ENCODE data around the gene DTYMK.

Gene DTYMK

GRCh38 chr2:241649927-241650326 lies 36.7 kb downstream of the DTYMK start:
- no peak for DNase-seq (ENCODE audit: low read depth in 2 of 2, low spot score in 1 of 2)

GRCh38 chr2:241649404-241649803 lies 37.2 kb downstream of the DTYMK start:
- DNase-seq (ENCODE audit: low read depth in 2 of 2, low spot score in 1 of 2): no peak

- no peak for DNase-seq (ENCODE audit: low read depth in 2 of 2, low spot score in 1 of 2)
These were observed 38.2 kb downstream of the DTYMK start for GRCh38 chr2:241648453-241648852.

- no peak for DNase-seq (ENCODE audit: low read depth in 2 of 2, low spot score in 1 of 2)
These were observed 40.5 kb downstream of the DTYMK start for GRCh38 chr2:241645915-241646645.

DNA sequence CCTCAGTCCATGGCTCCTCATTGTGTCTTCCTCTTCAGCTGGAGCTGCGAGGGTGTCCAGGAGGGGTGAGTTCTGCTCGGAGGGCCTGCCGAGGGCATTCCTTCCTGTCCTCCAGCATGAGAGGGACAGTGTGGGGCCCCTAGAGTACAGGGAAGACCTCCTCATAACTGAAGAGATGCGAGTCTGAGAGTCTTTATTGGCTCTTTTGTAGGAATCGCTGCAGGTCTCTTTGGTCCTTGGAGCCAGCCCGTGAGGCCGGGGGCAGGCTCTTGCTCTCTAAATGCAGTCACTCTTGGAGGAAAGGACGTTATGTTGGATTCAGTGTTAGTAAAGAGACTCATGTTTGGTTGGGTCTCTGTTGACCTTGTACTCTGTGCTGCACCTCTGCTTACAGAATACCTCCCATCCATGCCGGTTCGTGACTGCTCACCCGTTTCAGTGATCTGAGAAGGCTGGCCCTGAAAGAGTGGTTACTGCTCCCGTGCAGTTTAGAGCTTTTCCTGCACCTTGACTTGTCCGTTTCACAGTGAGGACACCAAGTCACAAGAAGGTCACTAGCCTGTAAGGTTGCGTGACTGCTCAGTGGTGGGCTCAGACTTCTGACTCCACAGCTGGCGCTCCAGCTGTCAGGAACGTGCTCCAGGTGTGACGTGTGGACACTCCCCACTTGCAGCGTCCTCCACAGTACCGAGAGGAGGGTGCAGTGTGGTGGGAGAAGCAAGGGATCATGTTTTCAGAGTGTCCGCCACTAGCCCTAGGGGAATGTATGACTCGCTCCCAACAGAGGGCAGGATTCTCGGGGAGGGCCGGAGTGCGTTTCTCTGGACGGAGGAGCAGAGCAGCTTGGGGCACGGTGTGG lies 41.3 kb downstream of the DTYMK start:
- no peak for DNase-seq (ENCODE audit: low read depth in 2 of 2, low spot score in 1 of 2)

GRCh38 chr2:241641631-241642030 lies 45.0 kb downstream of the DTYMK start:
- DNase-seq (ENCODE audit: low read depth in 2 of 2, low spot score in 1 of 2): no peak

DNA sequence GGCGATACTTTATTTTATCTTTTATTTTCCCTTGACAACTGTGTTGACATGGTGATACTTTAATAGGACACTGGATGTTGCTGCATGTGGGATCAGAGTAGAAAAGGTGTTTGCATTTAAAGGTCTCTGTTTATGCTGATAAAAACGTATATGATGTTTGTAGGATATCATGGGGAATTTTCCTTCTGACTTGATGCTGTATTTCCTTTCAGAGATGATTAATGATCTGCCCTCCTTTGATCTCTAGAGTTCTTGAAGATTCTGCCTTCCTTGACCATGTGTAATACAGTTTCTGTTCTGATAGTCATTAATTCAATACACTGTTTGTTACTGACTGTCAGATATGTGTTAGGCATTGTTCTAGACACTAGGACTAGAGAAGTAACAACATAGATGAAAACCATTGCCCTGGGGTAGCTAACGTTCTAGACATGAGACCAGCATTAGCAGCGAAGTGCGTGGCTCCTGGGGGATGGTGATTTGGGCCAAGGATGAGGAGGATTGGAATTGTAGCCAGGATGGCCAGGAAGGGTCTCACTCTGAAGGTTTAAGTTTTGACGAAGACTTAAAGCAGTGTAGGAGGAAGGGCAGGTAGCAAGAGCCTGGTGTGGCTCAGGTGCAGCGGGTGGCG lies 46.3 kb downstream of the DTYMK start:
- no peak for DNase-seq (ENCODE audit: low read depth in 2 of 2, low spot score in 1 of 2)

GRCh38 chr2:241639385-241639784 lies 47.2 kb downstream of the DTYMK start:
- DNase-seq (ENCODE audit: low read depth in 2 of 2, low spot score in 1 of 2): no peak

DNA sequence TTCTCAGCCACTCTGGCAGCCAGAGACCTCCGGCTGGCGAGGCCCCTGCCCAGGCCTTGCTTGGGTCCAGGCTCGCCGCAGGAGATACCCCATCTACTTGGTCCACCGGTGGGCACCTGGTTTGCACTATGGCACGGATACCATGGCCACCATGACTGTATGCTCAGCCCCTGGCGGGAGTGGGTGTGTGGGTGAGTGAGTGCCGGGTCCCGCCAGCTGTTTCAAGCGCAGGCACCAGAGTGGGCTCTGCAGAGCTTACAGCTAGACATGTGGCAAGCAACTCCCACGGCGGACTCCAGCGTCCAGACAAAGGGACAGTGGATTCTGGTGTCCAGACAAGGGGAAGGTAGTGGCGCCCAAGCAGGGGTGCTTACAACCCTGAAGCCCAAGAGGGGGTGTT lies 47.7 kb downstream of the DTYMK start:
- DNase-seq (ENCODE audit: low read depth in 2 of 2, low spot score in 1 of 2): no peak

- peak in 1 of 2 donors; percentile 5 for DNase-seq (ENCODE audit: low read depth in 2 of 2, low spot score in 1 of 2)
These were observed 48.6 kb downstream of the DTYMK start for GRCh38 chr2:241637795-241638660.

GRCh38 chr2:241637018-241637794 lies 49.4 kb downstream of the DTYMK start, which contains the start of the genes ATG4B and THAP4:
ATG4B (plus strand) TSS chr2:241637693; CDS start chr2:241637715, 22 bp downstream.
THAP4 (minus strand) TSS chr2:241637158; CDS start chr2:241637017, 141 bp downstream.
- DNase-seq (ENCODE audit: low read depth in 2 of 2, low spot score in 1 of 2): peak; percentile 31 to 56

DNA sequence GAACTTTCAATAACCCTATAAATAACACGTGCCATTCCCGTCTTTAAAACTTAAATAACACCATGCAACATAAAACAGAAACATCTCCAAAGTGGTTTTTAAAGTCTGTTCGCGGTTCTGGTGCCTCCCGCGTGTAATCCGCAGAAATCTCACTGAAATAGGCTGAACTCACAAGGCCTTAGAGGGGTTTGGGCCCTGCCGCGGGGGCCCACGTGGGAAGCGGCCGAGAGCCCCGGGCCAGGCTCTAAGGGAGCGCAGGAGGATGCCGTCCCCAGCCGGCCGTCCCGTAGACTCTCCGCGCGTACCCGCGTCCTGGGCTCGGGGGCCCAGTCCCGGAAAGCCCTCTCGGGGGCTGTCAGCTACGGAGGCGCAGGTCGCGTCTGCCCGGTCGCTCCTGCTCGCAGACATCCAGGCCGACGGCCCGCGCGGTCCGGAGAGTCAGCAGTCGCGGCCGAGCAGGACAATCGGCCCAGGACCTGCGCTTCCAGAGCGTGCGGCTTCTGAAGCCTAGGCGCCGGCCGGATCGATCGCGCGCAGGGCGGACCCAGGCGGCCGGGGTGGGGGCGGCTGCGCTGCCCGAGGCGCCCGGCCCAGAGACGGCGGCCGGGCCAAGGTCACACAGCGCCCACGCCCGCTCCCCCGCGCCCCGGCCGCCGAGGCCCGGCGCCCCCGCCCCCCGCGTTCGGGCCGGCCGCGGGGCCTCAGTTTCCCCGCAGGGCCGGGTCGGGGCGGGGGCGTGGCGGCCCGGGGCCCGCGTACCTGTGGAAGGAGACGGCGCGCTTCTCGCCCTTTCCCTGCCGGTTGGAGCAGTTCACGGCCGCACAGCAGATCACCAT lies 50.2 kb downstream of the DTYMK start:
- no peak for DNase-seq (ENCODE audit: low read depth in 2 of 2, low spot score in 1 of 2)

- no peak for DNase-seq (ENCODE audit: low read depth in 2 of 2, low spot score in 1 of 2)
These were observed 50.9 kb downstream of the DTYMK start for GRCh38 chr2:241635756-241636155.

DNA sequence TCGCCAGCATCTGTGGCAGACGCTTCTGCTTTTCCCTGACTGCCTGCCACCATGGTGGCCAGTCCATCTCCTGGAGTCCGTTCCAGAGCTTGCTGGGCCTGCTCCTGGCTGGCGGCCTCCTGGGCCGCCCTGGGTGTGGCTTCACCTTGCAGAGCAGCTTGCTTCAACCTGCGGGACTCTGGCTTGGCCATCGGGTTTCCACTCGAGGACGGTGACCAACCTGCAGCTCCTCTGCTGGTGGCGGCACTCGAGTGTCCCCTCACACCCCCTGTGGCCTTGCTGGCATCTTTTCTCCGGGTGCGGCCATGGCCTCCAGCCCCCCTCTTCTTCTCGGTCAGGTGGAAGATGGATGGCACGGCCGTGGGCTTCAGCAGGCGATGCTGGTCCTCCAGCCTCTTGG lies 53.1 kb downstream of the DTYMK start:
- no peak for DNase-seq (ENCODE audit: low read depth in 2 of 2, low spot score in 1 of 2)

- no peak for DNase-seq (ENCODE audit: low read depth in 2 of 2, low spot score in 1 of 2)
These were observed 53.9 kb downstream of the DTYMK start for GRCh38 chr2:241632478-241633325.

- DNase-seq (ENCODE audit: low read depth in 2 of 2, low spot score in 1 of 2): no peak
These were observed 56.7 kb downstream of the DTYMK start for GRCh38 chr2:241629762-241630435.

- no peak for DNase-seq (ENCODE audit: low read depth in 2 of 2, low spot score in 1 of 2)
These were observed 58.9 kb downstream of the DTYMK start for GRCh38 chr2:241627675-241628074.

All from stimulated activated CD8-positive, alpha-beta memory T cell treated with anti-CD3 and anti-CD28 coated beads, Interleukin-4, amount 100 ng/mL, for 4 hours (primary cell).